Stomach (tissue), 9 donors: ENCODE results near the gene CDH5. TPM values are rescaled to one million over a fixed set of nuclear protein-coding genes. Genes with fewer than 3 reads are reported as not detected.
A peak's percentile ranks its signal among the peaks of the same experiment; 100 is the strongest.

Source experiments
- DNase-seq, 2 donors: peaks; one replicate each; pipeline versions ENCODE4 v3.0.0 to v3.0.0-alpha.2; 2013 to 2019
- H3K27ac ChIP-seq, 5 donors: fragments of 200-600 bp in 4 of 5; sonication (generic) in 4 of 5; one replicate each; pipeline ENCODE4 v1.5.1; 2013 to 2019; ENCODE audit warnings: mild to moderate bottlenecking in 1 of 5, moderate library complexity in 1 of 5
- H3K27me3 ChIP-seq, 3 donors: fragments of 200-600 bp; sonication (generic); one replicate each; pipeline ENCODE4 v1.5.1; 2017 to 2019; ENCODE audit warnings: mixed run types in 1 of 3
- H3K36me3 ChIP-seq, 4 donors: fragments of 200-600 bp; sonication (generic); 1 replicate in 3 of 4; 2 replicates in 1 of 4; pipeline ENCODE4 v1.5.1; 2016 to 2019
- H3K4me1 ChIP-seq, 4 donors: fragments of 200-600 bp; sonication (generic); one replicate each; pipeline ENCODE4 v1.5.1; 2016 to 2019
- H3K4me3 ChIP-seq, 4 donors: fragments of 200-600 bp; sonication (generic) in 3 of 4; one replicate each; pipeline ENCODE4 v1.5.1; 2016 to 2019; ENCODE audit warnings: mild to moderate bottlenecking in 1 of 4
- H3K9me3 ChIP-seq, 4 donors: fragments of 200-600 bp; sonication (generic); one replicate each; pipeline ENCODE4 v1.5.1; 2016 to 2019
- EP300 ChIP-seq: sonication (generic); formaldehyde crosslinking; IDR thresholded peaks from one replicate; pipeline ENCODE4 v1.6.1; 2017; ENCODE audit warnings: antibody characterized with exemption
- POLR2A ChIP-seq, 4 donors: fragments of 450-650 bp; IDR thresholded peaks; one replicate each; pipeline ENCODE4 v1.6.1; 2016; ENCODE audit warnings: antibody characterized with exemption in 4 of 4, control low read depth in 2 of 4, mild to moderate bottlenecking in 1 of 4, moderate library complexity in 1 of 4
- POLR2AphosphoS5 ChIP-seq, 3 donors: sonication (generic); formaldehyde crosslinking; IDR thresholded peaks; one replicate each; pipeline ENCODE4 v1.6.1; 2016; ENCODE audit warnings: antibody characterized with exemption in 3 of 3
- WGBS, 5 donors: extraction: QIAGEN DNeasy Blood & Tissue Kit in 3 of 5; methylation state at CpG; one replicate each; pipeline versions ENCODE4 v1.1.5 to v1.1.7; 2013 to 2018; 5-methylcytosine and 5-hydroxymethylcytosine counted together
- intact Hi-C: fragments of 100-400 bp; cut with DNase I; formaldehyde crosslinking; loops from one replicate; pipeline ENCODE4 v1.15.1; 2023; ENCODE audit warnings: low total_unique reads
- polyA plus RNA-seq, 3 donors: library from polyadenylated mRNA; stranded (reverse); fragments of 200-250 nt; gene quantifications; one replicate each; pipeline ENCODE4 v1.2.3, GENCODE V29; 2013
- total RNA-seq, 5 donors: library from RNA; depleted of rRNA; stranded (reverse); fragments of >200 nt; gene quantifications; one replicate each; pipeline versions ENCODE4 v1.1.0 to v1.2.3, GENCODE V29; 2014 to 2016
- TF ChIP-seq, protein P1 (sequence below), 7 experiments: fragments of 450-650 bp in 4 of 7; fragments of 200-600 bp in 3 of 7; sonication (generic) in 3 of 7; IDR thresholded peaks; one replicate each; pipeline ENCODE4 v1.5.1; 2016 to 2019; ENCODE audit warnings: antibody characterized with exemption in 7 of 7, control low read depth in 2 of 7, mild to moderate bottlenecking in 1 of 7
- donor health status: healthy with polysubstance abuse.
- donor health status: Bipolar disorder and iron deficiency.
- donor health status: healthy.

The CDH5 gene
- total and polyA plus RNA-seq, 8 donors = 2.4 to 46.9 (median 17.2) TPM

DNA sequence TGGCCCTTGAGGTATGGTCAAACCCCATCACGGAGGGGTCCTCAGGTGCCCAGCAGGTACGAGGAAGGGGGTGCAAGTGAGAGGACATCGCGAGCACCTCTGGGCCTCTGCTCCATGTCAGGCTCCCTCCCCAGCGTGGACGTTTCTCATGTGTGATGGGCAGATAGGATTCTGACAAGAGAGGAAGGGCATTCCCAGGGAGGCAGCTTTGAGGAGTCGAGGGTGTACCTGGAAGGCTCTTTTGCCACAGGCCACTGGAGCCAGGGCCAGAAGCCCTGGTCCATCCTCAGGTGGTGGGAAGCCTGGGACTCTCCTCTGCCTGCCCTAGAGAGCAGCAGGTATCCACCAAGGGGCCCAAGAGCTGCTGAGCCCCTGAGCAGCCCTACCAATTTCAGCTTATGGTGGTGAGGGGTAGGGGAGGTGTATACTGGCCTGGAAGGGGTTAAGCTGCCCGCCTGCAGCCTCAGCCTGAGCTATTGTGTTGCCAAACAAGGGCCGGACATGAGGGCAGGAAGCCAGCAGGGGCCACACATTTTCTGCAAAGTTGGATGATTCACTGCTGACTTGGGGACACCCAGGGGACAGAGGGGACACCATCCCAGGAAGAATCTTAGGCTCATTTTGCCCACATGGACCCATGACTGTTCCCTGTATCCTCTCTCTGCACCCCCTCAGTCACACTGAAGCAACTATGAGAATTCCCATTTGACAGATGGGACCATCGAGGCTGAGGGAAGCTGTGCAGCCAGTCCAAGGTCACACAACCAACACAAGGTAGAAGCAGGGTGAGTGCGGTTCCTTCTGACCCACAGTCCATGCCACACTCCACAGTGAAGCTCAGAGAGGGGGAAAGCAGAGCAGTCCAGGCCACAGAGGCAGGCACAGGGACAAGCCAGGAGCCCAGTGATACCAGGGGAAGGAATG is 1.7 kb downstream of the CDH5 start:
- no peak for DNase-seq
- peaks cover 0 to 37% (median 0%) of the 10 kb centered on the region in 3 donors for H3K27me3 ChIP-seq
- H3K9me3 ChIP-seq = no peaks in the 10 kb centered on the region
- H3K27ac ChIP-seq = peak overlapping the region in 4 of 5 donors; percentile 59 to 75 (median 69)
- intact Hi-C loops = no loop called here
- H3K4me1 ChIP-seq = peaks cover 3 to 25% (median 8%) of the 10 kb centered on the region in 4 donors
- WGBS, 5 donors = 64 to 68% (median 66%) methylated on average over 9 to 11 of the region's 11 CpGs
- TF ChIP-seq EP300 (no peak), POLR2A (IDR thresholded peaks at IDR 0.05) (no peak), POLR2AphosphoS5 (IDR thresholded peaks at IDR 0.05) (no peak)
- TF ChIP-seq, protein P1, sequence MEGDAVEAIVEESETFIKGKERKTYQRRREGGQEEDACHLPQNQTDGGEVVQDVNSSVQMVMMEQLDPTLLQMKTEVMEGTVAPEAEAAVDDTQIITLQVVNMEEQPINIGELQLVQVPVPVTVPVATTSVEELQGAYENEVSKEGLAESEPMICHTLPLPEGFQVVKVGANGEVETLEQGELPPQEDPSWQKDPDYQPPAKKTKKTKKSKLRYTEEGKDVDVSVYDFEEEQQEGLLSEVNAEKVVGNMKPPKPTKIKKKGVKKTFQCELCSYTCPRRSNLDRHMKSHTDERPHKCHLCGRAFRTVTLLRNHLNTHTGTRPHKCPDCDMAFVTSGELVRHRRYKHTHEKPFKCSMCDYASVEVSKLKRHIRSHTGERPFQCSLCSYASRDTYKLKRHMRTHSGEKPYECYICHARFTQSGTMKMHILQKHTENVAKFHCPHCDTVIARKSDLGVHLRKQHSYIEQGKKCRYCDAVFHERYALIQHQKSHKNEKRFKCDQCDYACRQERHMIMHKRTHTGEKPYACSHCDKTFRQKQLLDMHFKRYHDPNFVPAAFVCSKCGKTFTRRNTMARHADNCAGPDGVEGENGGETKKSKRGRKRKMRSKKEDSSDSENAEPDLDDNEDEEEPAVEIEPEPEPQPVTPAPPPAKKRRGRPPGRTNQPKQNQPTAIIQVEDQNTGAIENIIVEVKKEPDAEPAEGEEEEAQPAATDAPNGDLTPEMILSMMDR (IDR thresholded peaks at IDR 0.05) = no peak
- peak overlapping the region; percentile 18 to 39 (median 31) for H3K4me3 ChIP-seq
- H3K36me3 ChIP-seq = no peaks in the 10 kb centered on the region

DNA sequence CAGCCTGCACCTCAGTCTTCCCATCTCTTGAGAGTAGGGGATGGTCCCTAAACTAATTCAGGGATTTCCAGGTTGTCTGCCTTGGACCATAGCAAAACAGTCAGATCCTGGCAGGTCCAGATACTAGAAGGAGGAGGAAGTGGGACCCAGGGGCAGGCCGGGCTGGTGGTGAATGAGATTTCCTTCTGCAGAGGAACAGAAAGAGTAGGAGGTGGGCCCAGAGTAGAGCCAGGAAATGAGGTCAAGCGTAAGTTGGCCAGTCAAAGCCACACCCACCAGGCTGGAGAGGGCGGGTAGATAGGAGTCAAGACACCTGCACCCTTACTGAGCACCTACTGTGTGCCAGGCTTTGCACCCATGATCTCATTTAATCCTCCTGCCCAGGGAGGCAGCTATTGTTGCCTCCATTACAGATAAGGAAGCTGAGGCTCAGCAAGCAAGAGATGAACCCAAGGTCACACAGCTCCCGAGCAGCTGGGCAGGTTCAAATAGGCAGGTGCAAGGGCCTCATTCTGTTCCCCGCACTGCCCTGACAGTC is 2.6 kb downstream of the CDH5 start:
- peak overlapping the region in 2 of 4 donors; percentile 28 to 34 for H3K4me3 ChIP-seq
- H3K4me1 ChIP-seq = peaks cover 3 to 20% (median 6%) of the 10 kb centered on the region in 4 donors
- 56 to 71% (median 60%) methylated on average over 4 to 5 of the region's 5 CpGs for WGBS, 5 donors
- no peaks in the 10 kb centered on the region for H3K9me3 ChIP-seq
- TF ChIP-seq, protein P1 (IDR thresholded peaks at IDR 0.05) = no peak
- no peak for TF ChIP-seq POLR2AphosphoS5 (IDR thresholded peaks at IDR 0.05)
- TF ChIP-seq POLR2A (IDR thresholded peaks at IDR 0.05) = no peak
- no peak for TF ChIP-seq EP300
- DNase-seq = no peak
- no peaks in the 10 kb centered on the region for H3K36me3 ChIP-seq
- peaks cover 0 to 28% (median 0%) of the 10 kb centered on the region in 3 donors for H3K27me3 ChIP-seq
- intact Hi-C loops = no loop called here
- peak overlapping the region in 3 of 5 donors; percentile 22 to 75 (median 36) for H3K27ac ChIP-seq

DNA sequence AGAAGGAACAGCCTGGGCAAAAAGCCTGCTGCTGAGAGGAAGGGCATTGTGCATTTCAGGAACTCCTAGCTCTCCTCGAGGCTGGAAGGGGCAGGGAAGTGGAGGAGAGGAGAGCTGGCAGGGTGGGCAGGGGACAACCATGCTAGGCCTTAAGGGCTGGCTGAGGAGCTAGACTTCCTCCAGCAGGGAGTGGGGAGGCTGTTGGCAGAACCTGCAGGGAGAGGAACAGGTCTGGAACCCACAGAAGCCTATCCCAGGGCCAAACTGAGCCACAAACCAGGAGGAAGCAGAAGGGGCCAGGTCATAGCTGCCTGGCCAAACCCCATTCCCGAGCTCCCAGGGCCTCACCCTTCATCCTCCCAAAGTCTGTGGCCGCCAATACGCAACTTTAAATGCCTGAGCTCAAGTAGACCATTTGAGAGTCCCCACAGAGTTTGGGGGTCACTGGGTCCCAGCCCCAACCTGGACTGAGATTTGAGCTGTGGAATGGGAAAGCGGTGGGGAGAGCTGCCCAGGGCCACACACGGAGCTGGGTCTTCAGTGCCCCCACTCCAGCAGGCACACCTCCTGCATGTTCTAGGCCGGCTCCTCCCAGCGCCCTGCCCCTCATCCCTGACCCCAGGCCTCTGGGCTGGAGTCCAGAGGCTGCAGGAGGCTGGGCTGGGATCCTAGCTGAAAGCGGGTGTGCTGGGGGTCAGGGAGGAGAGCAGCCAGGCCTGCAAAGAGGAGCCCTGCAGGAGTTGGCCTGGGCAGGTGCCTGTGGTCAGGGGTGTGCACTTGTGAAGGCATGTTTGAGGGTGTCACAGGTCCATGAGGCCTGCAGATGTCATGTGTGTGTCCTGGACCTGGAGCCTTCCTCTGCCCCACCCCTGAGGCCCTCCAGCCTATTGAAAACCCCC is 4.5 kb downstream of the CDH5 start:
- no peak overlapping the region for H3K4me3 ChIP-seq
- H3K4me1 ChIP-seq = peaks cover 0 to 3% (median 1%) of the 10 kb centered on the region in 4 donors
- H3K27me3 ChIP-seq = peaks cover 0 to 12% (median 0%) of the 10 kb centered on the region in 3 donors
- no peaks in the 10 kb centered on the region for H3K36me3 ChIP-seq
- no peaks in the 10 kb centered on the region for H3K9me3 ChIP-seq
- H3K27ac ChIP-seq = peak overlapping the region in 1 of 5 donors; percentile 7
- no peak for DNase-seq
- 8 to 68% (median 58%) methylated on average over 2 to 9 of the region's 9 CpGs for WGBS, 5 donors
- intact Hi-C loops = no loop called here
- no peak for TF ChIP-seq POLR2A (IDR thresholded peaks at IDR 0.05)
- no peak for TF ChIP-seq POLR2AphosphoS5 (IDR thresholded peaks at IDR 0.05)
- TF ChIP-seq, protein P1 (IDR thresholded peaks at IDR 0.05) = no peak
- no peak for TF ChIP-seq EP300
